Sigmoid colon (tissue), 3 donors: ENCODE measurements around the gene GLP1R.

ENCODE experiments used
- POLR2A ChIP-seq, 2 donors: fragments of 450-650 bp; IDR thresholded peaks; one replicate each; pipeline ENCODE4 v1.6.1; 2016; ENCODE audit warnings: antibody characterized with exemption in 2 of 2, mild to moderate bottlenecking in 2 of 2, moderate library complexity in 2 of 2
- TF ChIP-seq, protein P1 (sequence below), 4 experiments: fragments of 450-650 bp in 3 of 4; fragments of 200-600 bp in 1 of 4; IDR thresholded peaks; one replicate each; pipeline ENCODE4 v1.5.1; 2016 to 2019; ENCODE audit warnings: antibody characterized with exemption in 4 of 4, mild to moderate bottlenecking in 3 of 4, moderate library complexity in 2 of 4

DNA sequence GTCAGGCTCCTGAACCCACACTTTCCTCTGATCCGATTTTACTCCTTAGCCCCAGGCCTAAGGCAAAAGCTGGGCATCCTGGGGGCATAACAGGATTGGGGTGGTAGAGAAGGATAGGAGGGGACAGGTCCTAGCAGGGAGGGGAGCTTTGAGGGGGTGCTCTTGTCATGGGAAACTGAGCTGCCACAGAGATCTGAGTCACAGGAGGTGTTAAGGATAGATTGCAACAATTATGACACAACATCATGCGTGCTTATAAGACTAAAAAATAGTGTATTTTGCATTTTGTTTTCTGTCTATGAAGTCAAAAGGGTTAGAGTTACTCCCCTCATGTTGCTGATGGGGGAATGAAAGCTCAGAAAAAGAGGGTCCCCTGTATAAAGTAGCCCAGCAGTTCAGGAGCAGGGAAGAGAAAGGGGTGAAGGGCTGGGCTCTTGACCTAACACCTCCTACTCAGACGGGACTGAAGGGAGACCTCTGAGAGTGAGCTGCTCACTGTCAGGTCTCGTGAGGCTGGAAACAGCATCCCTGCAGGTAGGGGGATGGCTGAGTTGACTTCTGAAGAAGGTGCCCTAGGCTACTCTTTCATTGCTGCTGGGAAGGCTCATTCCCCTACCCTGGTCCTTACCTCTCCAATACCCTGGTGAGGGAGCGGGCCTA lies 2.0 kb downstream of the GLP1R start:
- TF ChIP-seq, protein P1, sequence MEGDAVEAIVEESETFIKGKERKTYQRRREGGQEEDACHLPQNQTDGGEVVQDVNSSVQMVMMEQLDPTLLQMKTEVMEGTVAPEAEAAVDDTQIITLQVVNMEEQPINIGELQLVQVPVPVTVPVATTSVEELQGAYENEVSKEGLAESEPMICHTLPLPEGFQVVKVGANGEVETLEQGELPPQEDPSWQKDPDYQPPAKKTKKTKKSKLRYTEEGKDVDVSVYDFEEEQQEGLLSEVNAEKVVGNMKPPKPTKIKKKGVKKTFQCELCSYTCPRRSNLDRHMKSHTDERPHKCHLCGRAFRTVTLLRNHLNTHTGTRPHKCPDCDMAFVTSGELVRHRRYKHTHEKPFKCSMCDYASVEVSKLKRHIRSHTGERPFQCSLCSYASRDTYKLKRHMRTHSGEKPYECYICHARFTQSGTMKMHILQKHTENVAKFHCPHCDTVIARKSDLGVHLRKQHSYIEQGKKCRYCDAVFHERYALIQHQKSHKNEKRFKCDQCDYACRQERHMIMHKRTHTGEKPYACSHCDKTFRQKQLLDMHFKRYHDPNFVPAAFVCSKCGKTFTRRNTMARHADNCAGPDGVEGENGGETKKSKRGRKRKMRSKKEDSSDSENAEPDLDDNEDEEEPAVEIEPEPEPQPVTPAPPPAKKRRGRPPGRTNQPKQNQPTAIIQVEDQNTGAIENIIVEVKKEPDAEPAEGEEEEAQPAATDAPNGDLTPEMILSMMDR (IDR thresholded peaks at IDR 0.05), result no peak
- TF ChIP-seq POLR2A (IDR thresholded peaks at IDR 0.05), result no peak
